ENCODE results near the gene LRRK1.
"Not testable (repeated sequence)": the region's sequence is repeated elsewhere in the genome, so short reads cannot be mapped to it uniquely, and the experiment has no call there.

LRRK1 gene

DNA sequence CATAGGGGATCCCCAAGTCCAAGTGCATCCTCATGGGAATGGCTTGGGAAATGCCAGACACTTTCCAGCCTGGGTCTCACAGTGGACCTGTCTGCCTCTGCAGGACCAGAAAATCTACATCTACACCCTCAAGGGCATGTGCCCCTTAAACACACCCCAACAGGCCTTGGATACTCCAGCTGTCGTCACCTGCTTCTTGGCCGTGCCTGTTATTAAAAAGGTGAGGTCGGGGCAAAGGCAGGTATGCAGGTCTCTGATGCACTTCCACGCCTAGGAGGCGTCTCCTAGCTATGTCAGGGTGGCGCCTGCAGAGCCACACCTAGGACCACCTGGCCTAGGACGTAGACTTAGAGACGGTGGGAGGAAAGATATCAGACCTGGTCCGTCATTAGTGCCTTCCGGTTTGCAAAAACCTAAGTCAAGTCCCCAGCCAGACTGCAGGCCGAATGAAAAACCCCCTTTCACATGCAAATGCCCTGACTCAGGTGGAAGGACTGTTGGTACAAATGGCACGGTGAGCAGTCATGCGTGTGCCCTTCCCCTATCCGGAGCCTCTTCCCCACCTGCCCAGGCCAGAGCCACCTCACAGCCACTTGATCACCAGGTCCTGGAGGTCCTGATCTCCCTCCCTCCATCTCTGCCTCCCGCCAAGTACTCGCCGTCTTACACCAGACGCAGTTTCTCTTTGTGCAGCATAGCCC lies 143.5 kb downstream of the LRRK1 start:
- no peak for DNase-seq

DNA sequence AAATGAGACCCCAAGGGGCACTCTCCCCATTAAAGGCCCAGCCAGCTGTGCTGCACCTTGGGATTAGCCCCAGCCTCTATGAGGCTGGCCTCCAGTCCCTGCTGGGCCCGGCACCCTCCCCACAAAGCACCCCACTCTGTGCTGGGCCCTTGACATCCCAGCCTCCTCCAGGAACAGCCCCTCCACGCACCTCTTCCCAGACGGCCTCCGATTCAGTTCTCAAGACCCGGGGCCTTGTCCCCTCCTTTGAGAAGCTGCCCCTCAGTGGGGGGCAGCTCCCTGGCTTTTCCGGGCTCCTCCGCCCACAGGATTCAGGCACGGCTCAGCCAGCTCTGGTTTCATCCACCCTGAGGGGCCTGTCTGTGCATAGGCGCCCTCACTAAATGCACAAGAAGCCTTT lies 144.1 kb downstream of the LRRK1 start:
- DNase-seq, result no peak

DNA sequence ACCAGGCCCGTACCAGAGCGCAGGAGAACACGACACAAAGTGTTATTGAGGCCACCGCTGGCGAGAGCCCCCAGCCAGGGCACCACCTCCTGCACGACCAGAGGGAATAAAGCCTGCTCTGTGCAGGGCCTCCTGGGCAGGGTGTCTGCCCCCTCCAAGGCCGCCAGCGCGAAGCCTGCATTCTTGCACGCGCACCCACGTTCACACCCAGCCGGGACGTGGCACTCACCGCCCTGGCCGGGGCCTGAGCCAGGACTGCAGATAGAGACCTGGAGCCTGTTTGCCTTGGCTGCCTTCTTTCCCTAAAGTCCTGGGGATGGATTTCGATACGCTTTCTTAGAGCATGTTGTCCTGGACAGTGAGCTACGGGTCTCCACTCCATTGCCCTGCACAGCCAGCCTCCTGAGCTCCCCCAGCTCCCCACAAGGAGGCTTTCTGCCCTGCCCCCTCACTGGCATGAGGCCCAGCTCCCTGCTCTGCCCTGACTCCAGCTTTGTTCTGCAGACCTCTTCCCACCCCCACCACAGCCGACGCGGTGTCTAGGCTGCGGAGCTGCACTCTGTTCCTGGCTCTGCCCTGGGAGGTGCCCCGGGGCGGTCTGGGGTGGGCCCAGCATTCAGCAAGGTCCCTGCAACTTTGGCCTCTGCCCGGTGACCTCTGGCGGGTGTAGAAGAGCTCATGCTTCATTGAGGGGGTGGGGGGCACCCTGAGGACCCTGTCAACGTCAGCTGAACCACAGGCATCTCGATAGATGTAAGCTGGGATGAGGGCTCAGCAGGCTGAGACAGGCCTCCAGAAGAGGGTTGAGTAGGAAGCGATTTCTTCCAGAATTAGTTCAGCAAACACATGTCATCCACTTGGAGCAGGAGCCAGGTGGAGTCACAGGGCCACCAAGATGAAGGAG lies 145.0 kb downstream of the LRRK1 start:
- no peak for DNase-seq

DNA sequence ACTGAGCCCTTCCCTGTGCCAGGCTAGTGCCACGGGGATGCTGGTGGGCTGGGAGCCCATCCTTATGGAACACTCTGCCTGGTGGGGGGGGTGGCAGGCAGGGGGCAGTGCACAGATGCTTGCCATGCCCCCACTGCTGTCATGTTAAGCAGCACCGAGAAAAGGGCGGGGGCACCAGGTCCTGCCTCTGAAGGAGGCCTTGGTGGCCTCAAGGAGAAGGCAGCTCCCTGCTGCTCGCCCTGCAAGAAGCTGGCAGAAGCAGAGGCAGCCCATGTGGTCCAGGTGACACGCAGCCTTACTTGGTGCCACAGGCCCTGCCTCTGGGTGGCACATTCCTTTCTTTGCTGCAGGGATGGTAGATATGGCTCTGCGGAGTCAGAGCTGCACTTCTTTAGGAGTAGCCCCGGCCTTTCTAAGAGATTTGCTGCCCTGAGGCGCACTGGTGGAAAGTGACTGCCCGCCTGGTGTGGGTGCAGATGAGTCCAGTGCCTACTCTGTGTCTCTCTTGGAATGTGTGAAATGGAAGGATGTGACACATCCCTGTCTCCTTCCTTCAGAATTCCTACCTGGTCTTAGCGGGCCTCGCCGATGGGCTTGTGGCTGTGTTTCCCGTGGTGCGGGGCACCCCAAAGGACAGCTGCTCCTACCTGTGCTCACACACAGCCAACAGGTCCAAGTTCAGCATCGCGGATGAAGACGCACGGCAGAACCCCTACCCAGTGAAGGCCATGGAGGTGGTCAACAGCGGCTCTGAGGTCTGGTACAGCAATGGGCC lies 145.8 kb downstream of the LRRK1 start:
- DNase-seq, result no peak

DNA sequence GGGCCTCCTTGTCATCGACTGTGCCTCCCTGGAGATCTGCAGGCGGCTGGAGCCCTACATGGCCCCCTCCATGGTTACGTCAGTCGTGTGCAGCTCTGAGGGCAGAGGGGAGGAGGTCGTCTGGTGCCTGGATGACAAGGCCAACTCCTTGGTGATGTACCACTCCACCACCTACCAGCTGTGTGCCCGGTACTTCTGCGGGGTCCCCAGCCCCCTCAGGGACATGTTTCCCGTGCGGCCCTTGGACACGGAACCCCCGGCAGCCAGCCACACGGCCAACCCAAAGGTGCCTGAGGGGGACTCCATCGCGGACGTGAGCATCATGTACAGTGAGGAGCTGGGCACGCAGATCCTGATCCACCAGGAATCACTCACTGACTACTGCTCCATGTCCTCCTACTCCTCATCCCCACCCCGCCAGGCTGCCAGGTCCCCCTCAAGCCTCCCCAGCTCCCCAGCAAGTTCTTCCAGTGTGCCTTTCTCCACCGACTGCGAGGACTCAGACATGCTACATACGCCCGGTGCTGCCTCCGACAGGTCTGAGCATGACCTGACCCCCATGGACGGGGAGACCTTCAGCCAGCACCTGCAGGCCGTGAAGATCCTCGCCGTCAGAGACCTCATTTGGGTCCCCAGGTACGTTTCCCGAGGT lies 146.5 kb downstream of the LRRK1 start:
- no peak for DNase-seq

DNA sequence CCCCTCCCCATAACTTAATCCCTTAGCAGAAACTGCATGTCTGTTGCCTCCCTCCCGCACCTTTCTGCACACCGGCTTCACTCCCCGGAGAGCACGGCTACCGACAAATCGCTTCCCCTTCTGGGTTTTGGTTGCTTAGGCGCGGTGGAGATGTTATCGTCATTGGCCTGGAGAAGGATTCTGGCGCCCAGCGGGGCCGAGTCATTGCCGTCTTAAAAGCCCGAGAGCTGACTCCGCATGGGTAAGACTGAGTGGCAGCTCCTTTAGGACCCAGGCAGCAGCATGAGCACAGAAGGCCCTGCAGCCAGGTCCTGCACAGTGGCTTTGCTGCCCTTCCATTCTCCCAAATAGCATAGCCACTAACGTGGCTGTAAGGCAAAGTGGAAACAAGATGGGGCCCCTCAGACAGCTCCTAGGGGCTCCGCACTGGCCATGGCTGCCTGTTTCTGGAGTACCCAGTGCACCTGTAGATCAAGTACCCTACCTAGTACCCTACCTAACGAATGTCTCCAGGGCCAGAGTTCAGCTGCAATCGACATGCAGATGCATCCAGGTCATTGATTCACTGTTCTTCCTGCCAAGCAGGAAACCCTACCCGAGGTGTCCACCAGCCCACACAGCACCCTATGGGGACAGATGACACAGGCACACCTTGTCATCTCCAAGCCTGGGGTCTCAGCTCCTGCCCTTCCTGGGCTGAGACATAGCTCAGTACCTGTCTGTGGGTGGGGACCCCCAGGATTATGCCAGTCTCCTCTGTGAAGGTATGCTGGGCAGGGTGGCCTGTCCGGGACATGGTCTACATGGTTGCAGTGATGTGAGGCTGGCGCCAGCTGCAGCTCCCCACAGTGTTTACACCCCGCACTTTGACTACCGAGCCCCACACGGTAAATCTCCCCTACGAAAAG lies 147.6 kb downstream of the LRRK1 start:
- no peak for DNase-seq

DNA sequence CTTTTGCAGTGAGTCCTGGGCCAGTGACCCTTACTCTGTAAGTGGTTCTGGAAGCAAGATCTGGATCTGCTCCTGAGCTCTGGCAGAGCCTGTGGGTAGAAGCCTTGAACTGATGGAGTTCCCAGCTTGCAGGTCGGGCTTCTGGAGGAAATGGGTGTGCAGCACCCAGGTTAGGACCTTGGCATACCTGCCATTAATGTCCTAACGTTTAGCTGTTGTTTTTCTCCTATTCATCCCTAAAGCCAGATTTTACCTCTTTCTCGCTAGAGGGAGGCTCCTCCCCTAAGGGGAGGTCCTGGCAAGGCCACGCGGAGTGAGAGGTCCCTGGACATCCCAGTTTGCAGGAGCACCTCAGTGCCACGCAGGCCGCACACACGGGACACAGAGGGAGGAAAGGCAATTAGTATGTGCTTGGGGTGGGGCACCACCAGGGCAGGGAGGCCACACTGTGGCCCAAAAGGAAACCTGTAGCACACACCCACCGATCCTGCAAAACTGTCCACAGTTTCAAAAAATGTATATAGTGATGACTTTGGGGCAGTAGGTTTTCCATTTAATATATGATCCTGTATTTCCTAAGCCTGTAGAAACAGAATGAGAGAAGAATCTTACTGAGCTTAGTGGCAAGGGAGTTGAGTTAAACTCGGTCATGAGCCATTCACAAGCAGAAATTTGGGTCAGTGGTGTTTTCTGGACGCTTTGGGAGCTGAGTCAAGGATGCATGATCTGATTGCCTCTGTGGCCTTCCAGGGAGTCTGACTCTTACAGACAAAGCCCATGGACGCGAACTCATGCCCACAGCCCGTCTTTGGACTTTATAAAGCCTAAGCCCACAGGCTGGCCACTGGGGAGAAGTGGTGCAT lies 148.7 kb downstream of the LRRK1 start:
- DNase-seq, result no peak

DNA sequence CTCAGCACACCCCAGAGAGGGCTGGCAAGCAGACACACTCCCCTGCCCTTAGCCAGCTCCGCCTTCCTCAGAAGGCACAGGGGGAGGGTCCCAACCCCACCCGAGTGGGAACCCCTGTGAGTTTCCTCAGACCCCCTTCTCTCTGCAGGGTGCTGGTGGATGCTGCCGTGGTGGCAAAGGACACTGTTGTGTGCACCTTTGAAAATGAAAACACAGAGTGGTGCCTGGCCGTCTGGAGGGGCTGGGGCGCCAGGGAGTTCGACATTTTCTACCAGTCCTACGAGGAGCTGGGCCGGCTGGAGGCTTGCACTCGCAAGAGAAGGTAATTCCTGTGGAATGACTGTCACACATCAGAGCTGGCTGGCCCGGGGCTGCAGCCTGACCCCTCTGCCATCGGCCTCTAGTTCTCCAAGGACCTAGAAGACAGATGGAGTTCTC lies 149.4 kb downstream of the LRRK1 start:
- no peak for DNase-seq

DNA sequence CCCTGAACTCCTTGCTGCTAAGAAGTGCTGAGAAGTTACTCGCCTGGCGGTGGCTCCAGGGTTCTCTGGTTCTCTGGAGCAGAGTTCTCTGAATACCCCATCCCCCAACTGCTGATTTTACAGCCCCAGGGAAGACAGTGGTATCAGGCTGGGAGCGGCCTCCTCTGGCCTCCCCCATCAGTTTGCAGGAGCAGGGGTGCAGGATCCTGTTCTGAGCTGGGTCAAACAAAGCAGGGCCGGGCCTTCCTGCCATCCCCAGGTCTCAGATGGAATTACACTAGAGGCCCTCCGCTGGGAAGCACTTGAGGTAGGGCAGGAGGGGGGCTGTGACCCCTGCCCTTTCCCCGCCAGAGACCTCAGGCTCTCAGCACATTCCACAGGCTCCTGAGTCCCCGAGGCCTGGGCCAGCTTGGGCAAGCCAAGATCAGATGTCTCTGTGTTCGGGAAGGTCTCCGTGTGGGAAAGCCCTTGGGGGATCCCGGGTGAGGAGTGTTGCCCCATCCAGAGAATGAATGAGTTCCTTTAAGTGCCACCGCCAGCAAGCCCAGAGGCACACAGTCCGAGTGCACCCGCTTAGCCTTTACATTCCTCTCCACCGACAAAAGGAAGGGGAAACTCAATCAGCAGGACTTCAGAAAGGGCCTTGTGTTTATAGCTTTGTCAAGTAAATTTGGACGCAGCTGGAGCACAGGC lies 149.9 kb downstream of the LRRK1 start:
- DNase-seq, result no peak

DNA sequence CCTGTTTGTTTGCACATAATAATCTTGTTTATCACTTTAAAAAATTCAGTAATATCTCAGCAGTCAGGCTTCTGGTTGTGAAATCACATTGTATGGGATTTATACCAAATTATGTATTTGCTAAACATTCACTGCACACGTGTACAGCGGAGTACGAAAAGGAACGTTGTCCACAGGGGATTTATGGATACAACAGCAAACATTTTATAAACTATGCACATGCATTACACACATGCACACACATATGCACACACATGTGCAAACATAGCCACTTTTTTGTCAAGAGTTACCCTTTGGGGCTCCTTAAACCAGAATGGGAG lies 150.5 kb downstream of the LRRK1 start:
- no peak for DNase-seq

DNA sequence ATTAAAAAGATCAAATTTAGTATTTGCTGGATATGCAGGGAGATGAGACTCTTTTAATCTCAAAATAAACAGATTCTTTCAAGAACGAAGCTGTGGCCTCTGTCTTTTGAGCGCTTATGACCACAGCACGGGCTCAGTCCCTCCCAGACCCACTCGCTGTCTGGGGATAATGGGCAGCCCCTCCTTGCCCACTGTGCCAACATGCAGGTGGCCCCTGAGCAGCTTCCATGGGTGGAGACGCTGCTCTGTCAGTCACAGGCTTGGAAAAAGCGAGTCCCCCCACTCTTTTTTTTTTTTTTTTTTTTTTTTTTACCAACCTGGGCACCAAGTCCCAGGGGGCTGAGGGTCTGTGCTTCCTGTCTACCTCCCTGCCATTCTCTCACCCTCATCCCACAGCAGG lies 150.9 kb downstream of the LRRK1 start:
- no peak for DNase-seq

DNA sequence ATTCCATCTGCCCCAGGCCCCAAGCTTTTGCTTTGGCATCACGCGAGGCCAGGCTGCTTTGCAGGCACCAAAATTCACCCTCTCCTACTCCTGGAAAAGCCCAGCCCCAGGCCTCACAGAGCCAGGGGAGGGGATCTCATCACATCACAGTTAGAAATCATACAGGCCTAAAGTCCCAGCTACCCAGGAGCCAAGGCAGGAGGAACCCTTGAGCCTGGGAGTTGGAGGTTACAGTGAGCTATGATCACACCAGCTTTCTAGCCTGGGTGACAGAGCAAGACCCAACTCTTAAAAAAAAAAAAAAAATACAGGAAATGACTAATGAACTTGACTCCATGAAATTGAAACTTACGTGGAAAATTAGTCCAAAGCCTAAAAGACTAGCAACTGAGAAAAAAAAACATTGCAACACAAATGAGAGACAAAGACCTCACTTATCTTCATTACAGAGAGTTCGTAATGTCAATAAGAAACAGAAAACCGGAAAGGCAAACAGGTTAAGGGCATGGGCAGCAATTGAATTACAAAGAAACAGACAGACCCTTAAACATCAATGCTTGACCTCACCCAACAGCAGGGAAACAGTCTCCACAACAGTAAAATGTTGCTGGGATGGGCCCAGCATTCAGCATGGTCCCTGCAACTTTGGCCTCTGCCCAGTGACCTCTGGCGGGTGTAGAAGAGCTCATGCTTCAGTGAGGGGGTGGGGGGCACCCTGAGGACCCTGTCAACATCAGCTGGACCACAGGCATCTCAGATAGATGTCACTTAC lies 151.5 kb downstream of the LRRK1 start:
- no peak for DNase-seq

DNA sequence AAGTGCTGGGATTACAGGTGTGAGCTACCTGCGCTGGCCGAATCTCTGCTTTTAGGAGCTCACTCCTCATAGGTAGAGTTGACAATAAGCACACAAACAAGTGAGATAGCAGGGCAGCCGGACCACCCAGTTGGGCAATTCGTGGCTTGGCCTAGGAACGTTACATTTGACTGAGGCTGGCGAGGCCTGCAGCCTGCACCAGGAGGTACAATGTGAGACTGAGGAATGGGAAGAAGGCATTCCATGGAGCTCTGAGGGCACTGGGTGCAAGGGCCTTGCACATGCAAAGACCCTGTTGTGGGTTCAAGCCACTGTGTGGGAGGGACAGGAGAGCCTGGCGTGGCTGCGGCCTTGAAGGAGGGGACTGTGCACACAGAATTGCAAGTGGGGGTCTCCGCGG lies 152.5 kb downstream of the LRRK1 start:
- DNase-seq, result no peak

DNA sequence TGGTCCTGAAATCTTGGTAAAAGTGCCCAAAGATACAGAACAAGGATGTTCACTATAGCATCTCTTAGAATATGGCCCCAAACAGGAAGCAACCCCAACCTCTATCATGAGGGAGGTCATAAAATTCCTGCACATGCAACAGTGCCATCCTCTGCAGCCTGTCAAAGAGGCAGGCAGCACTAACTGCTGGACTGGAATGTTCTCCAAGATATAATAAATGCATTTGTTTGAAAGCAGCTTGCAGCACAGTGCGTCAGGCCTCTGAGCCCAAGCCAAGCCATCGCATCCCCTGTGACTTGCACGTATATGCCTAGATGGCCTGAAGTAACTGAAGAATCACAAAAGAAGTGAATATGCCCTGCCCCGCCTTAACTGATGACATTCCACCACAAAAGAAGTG lies 153.1 kb downstream of the LRRK1 start:
- DNase-seq, result not testable (repeated sequence)

DNA sequence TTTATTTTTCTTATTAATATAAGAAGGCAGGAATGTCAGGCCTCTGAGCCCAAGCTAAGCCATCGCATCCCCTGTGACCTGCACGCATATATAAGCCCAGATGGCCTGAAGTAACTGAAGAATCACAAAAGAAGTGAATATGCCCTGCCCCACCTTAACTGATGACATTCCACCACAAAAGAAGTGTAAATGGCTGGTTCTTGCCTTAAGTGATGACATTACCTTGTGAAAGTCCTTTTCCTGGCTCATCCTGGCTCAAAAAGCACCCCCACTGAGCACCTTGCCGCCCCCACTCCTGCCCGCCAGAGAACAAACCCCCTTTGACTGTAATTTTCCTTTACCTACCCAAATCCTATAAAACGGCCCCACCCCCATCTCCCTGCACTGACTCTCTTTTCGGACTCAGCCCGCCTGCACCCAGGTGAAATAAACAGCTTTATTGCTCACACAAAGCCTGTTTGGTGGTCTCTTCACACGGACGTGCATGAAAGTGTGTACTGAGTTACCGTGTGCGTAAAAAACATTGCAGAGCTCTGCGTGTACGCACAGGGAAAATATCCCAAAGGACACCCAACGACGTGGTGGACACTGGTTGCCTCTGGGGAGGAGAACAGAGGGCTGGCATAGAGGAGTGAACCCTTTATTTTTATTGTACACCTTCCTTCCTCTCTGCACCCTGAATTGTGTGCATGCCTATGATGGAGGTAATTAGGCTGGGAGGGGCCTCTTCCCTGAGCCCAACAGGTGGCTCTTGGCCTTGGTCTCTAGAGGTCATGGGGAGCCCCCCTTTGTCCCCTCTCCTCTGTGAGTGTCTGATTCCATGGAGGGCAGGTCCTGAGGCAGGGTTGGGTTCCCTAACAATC lies 158.9 kb downstream of the LRRK1 start:
- not testable (repeated sequence) for DNase-seq

DNA sequence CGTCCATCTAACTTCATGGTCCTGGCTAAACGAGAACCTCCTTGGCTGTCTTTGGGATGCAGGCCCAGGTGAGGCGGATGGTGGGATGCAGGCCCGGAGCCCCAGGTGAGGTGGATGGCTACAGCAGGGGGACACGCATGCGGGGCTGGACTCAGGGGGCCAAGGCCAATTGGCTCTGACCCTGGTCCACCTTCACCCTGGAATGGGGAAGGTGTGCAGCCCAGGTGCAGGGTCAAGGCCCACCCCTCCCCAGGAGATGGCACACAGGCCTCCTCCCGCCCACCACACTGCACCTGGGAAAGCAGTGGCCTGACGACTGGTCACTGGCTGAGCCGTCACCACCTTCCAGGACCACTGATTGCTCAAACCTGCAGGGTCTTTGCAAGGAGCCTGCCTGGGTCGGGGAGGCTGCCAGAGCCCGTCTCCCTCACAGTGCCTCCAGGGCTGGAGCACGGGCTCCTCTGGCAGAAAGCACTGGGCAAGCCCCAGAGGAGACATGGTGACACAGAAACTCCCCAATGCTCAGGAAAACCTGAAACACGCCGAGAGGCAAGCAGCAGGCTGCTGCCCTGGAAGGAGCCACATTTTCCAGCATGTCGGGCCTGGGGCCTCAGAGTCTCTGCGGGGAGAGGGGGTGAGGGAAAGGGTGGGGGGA lies 159.6 kb downstream of the LRRK1 start:
- DNase-seq, result no peak

DNA sequence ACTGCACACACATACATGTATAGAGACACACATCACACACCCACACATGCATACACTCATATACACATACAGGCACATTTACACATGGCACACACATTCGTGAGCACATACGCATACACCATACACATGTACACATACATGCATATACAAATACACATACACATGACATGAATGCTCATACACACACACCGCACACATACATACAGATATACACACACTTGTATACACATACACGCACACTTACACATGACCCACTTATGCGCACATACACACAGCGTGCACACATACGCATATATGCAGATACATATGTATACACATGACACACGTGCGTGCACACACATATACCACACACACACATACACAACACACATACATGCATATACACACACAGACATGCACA lies 162.7 kb downstream of the LRRK1 start:
- no peak for DNase-seq
